Measurements from ENCODE around the gene STXBP1.
A peak's percentile ranks its signal among the peaks of the same experiment; 100 is the strongest.

Gene STXBP1

GRCh38 chr9:127578952-127579853, 32.9 kb upstream of the STXBP1 start (continued):
- TF ChIP-seq ZNF692 (tag by site-specific recombination; IDR thresholded peaks at IDR 0.05) = peak; percentile 98
- TF ChIP-seq GLIS1 (tag by site-specific recombination; IDR thresholded peaks at IDR 0.05) = no peak
- TF ChIP-seq SETDB1 (IDR thresholded peaks at IDR 0.05; ENCODE audit: insufficient read length, low read length) = no peak
- no peak for TF ChIP-seq ZNF335 (tag by site-specific recombination; conservative IDR thresholded peaks at IDR 0.05)
- TF ChIP-seq ZNF23 (tag by site-specific recombination; IDR thresholded peaks at IDR 0.05; ENCODE audit: borderline replicate concordance) = no peak
- no peak for TF ChIP-seq ZNF18 (tag by site-specific recombination; IDR thresholded peaks at IDR 0.05)
- TF ChIP-seq ZNF133 (tag by site-specific recombination; IDR thresholded peaks at IDR 0.05) = no peak
- no peak for TF ChIP-seq ZBTB6 (tag by site-specific recombination; IDR thresholded peaks at IDR 0.05)
- TF ChIP-seq OSR2 (tag by site-specific recombination; IDR thresholded peaks at IDR 0.05) = no peak
- 0 out of 2 replicates have a peak, but pooled peaks have one; percentile 48 for TF ChIP-seq SP7 (tag by site-specific recombination; IDR thresholded peaks at IDR 0.05)
- TF ChIP-seq ZNF529 (tag by site-specific recombination; IDR thresholded peaks at IDR 0.05; ENCODE audit: insufficient replicate concordance) = no peak
- no peak for TF ChIP-seq ZNF624 (tag by site-specific recombination; IDR thresholded peaks at IDR 0.05)
- TF ChIP-seq ZNF658 (tag by site-specific recombination; IDR thresholded peaks at IDR 0.05) = no peak
- TF ChIP-seq ZNF747 (tag by site-specific recombination; IDR thresholded peaks at IDR 0.05) = no peak
- TF ChIP-seq ZBTB20 (tag by site-specific recombination; IDR thresholded peaks at IDR 0.05) = peak; percentile 69; the same call in 1 of the 2 replicates
- no peak for TF ChIP-seq ZNF132 (tag by site-specific recombination; IDR thresholded peaks at IDR 0.05; ENCODE audit: borderline replicate concordance)
- no peak for TF ChIP-seq ZNF544 (tag by site-specific recombination; IDR thresholded peaks at IDR 0.05)
- no peak for TF ChIP-seq ZNF202 (tag by site-specific recombination; IDR thresholded peaks at IDR 0.05; ENCODE audit: borderline replicate concordance)
- TF ChIP-seq ZNF837 (tag by site-specific recombination; IDR thresholded peaks at IDR 0.05) = no peak
- no peak for TF ChIP-seq ZNF555 (tag by site-specific recombination; conservative IDR thresholded peaks at IDR 0.05)
- no peak for TF ChIP-seq SP3 (tag by site-specific recombination; IDR thresholded peaks at IDR 0.05)
- no peak for TF ChIP-seq ZSCAN30 (tag by site-specific recombination; IDR thresholded peaks at IDR 0.05)
- peak; percentile 91 for TF ChIP-seq ZFHX2 (tag by site-specific recombination; conservative IDR thresholded peaks at IDR 0.05)
- no peak for TF ChIP-seq ZNF211 (tag by site-specific recombination; IDR thresholded peaks at IDR 0.05; ENCODE audit: low read depth)
- TF ChIP-seq EGR2 (tag by site-specific recombination; IDR thresholded peaks at IDR 0.05; ENCODE audit: low read depth) = peak; percentile 81
- 0 out of 2 replicates have a peak, but pooled peaks have one; percentile 59 for TF ChIP-seq ZNF660 (tag by site-specific recombination; IDR thresholded peaks at IDR 0.05)
- no peak for TF ChIP-seq ZNF777 (tag by site-specific recombination; IDR thresholded peaks at IDR 0.05; ENCODE audit: borderline replicate concordance)
- no peak for TF ChIP-seq ZBTB1 (tag by site-specific recombination; IDR thresholded peaks at IDR 0.05)
- no peak for TF ChIP-seq HIC1 (tag by site-specific recombination; IDR thresholded peaks at IDR 0.05)
- no peak for TF ChIP-seq ZNF561 (tag by site-specific recombination; IDR thresholded peaks at IDR 0.05; ENCODE audit: borderline replicate concordance)
- no peak for TF ChIP-seq PRDM4 (tag by site-specific recombination; IDR thresholded peaks at IDR 0.05)
- TF ChIP-seq ZNF433 (tag by site-specific recombination; IDR thresholded peaks at IDR 0.05; ENCODE audit: low read depth) = no peak

All from HEK293 (cell line).